GM18502 (cell line): ENCODE data around the gene DMBT1.

Experiments
- ATAC-seq: cut with Tn5 transposase; IDR thresholded peaks from one replicate; pipeline ENCODE4 v1.9.1; 2021; ENCODE audit warnings: mild to moderate bottlenecking; ENCODE audit not compliant: unreplicated experiment, poor library complexity

Gene DMBT1

GRCh38 chr10:122546242-122546641 lies 14.3 kb upstream of the DMBT1 start:
- no peak for ATAC-seq

GRCh38 chr10:122548407-122549085 lies 12.0 kb upstream of the DMBT1 start:
- no peak for ATAC-seq

- ATAC-seq = no peak
These were observed 10.9 kb upstream of the DMBT1 start for GRCh38 chr10:122549636-122550035.

- no peak for ATAC-seq
These were observed 10.1 kb upstream of the DMBT1 start for GRCh38 chr10:122550427-122550826.

- ATAC-seq = no peak
These were observed 9.6 kb upstream of the DMBT1 start for GRCh38 chr10:122550983-122551382.

- no peak for ATAC-seq
These were observed 9.1 kb upstream of the DMBT1 start for GRCh38 chr10:122551450-122551849.

- ATAC-seq = no peak
These were observed 7.2 kb upstream of the DMBT1 start for GRCh38 chr10:122553341-122553740.

GRCh38 chr10:122554131-122555036 lies 6.2 kb upstream of the DMBT1 start:
- ATAC-seq = no peak

GRCh38 chr10:122555442-122555841 lies 5.1 kb upstream of the DMBT1 start:
- ATAC-seq = no peak

- no peak for ATAC-seq
These were observed 3.0 kb upstream of the DMBT1 start for GRCh38 chr10:122557516-122557915.

GRCh38 chr10:122558452-122558851 lies 2.1 kb upstream of the DMBT1 start:
- no peak for ATAC-seq

- ATAC-seq = no peak
These were observed 1.3 kb upstream of the DMBT1 start for GRCh38 chr10:122559228-122559627.

- no peak for ATAC-seq
These were observed 658 bp downstream of the DMBT1 start for GRCh38 chr10:122561212-122561611.

GRCh38 chr10:122561792-122562191 lies 1.2 kb downstream of the DMBT1 start:
- ATAC-seq = no peak

GRCh38 chr10:122564980-122565379 lies 4.4 kb downstream of the DMBT1 start:
- no peak for ATAC-seq

- ATAC-seq = no peak
These were observed 5.2 kb downstream of the DMBT1 start for GRCh38 chr10:122565766-122566206.

- no peak for ATAC-seq
These were observed 6.1 kb downstream of the DMBT1 start for GRCh38 chr10:122566632-122567031.

- ATAC-seq = no peak
These were observed 6.6 kb downstream of the DMBT1 start for GRCh38 chr10:122567056-122567660.

- no peak for ATAC-seq
These were observed 8.0 kb downstream of the DMBT1 start for GRCh38 chr10:122568551-122568950.

- no peak for ATAC-seq
These were observed 10.4 kb downstream of the DMBT1 start for GRCh38 chr10:122570920-122571319.

- ATAC-seq = no peak
These were observed 11.3 kb downstream of the DMBT1 start for GRCh38 chr10:122571892-122572291.
